ENCODE measurements around the gene HYKK.
"Not testable (repeated sequence)": the region's sequence is repeated elsewhere in the genome, so short reads cannot be mapped to it uniquely, and the experiment has no call there.

The HYKK gene

GRCh38 chr15:78506971-78507830 lies at the start of gene HYKK:
TSS of gene HYKK (plus strand) at chr15:78507577. CDS start at chr15:78513089, 5,512 bp downstream.
- DNase-seq (ENCODE audit: low read depth in 2 of 2): peak; percentile 35 to 42

GRCh38 chr15:78460737-78461136 lies 46.6 kb upstream of the HYKK start:
- DNase-seq (ENCODE audit: low read depth in 2 of 2): no peak

DNA sequence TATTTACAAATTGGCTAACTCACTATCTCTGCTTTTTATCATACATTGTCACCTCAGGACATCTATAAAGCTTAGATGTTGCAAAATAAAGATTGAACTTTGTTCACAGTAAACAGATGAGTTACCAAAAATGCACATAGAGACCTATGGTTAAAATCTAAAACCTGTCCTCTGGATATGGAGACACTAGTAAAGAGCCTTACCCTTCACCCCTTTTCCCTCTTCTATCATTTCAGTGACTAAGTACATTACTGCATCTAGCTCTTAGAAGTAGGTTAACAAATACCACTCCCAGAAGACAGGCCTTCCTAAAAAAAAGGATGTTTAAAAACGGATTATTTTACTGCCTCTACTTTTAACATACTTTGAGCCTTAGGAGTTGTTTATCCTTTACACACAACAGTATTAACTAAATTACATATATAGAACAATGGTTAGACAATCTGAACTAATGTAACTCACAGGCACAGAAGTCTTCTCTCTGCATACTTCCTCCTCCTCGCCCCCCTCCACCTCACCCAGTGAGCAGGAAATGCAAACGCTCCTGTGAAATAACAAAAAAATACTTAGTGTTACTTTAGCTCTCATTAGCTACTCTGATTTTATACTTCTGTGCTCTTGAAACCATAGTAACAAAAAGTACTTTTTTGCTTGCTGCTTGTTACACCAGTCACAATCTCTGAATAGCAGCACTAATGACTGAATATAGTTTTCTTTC lies 46.0 kb upstream of the HYKK start:
- DNase-seq (ENCODE audit: low read depth in 2 of 2): no peak

GRCh38 chr15:78469031-78469430 lies 38.3 kb upstream of the HYKK start:
- DNase-seq (ENCODE audit: low read depth in 2 of 2): no peak

DNA sequence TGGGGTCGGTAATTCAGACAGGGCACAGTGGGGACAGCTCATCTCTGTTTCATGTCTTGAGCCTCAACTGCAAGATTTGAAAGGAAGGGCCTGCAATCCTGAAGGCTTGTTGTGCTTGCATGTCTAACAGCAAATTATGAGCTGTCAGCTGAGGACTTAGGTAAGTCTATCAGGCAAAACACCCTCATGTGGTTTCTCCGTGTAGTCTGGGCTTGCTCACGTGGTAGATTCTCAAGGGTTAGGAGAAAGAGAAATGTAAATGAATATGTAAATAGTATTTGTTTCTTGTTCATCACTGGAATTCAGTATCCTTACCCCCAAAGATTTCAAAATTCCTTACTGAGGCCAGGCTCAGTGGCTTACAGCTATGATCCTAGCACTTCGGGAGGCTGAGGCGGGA lies 30.1 kb upstream of the HYKK start:
- no peak for DNase-seq (ENCODE audit: low read depth in 2 of 2)

DNA sequence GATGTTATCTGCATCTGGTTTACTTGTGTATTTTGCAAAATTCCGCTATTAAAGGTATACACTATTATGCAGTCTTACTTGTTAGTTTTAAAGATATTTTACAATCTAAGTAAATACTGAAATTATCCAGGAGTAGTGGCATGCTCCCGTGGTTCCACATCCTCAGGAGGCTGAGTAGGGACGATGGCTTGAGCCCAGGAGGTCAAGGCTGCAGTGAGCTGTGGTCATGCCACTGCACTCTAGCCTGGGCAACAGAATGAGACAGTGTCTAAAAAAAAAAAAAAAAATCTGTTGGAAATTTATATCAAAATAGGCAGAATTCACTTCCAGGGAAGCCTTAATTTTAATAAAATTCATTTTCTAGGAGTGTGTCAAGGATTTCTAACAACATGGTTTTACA lies 27.7 kb upstream of the HYKK start:
- no peak for DNase-seq (ENCODE audit: low read depth in 2 of 2)

DNA sequence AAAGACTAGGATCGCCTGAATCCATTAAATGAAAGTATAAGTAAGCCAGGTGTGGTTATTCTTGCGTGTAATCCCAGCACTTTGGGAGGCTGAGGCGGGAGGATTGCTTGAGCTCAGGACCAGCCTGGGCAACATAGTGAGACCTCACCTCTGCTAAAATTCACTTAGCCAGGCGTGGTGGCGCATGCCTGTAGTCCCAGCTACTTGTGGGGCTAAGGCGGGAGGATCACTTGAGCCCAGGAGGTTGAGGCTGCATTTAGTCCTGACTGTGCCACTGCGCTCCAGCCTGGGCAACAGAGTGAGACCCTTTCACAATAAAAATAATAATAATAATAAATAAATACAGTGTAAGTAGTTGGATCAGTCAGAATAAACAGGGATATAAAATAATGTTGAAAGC lies 25.5 kb upstream of the HYKK start:
- DNase-seq (ENCODE audit: low read depth in 2 of 2): no peak

DNA sequence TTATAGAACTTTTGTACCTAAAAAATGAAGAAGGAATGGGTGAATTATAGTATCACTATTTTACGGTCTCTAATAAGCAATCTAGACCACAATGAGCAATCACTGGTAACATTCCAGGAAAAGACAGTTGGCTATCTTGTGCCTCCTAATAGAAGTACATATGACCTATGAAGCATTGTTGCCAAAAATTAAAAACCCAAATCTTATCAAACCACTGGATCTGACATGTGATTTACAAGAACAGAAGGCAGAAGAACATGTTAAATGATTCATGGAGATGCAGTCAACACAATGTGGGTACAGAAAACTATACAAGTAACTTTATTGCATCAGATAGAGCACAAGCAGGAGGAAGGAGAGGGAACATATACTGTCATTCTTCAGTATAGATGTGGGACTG lies 14.5 kb upstream of the HYKK start:
- no peak for DNase-seq (ENCODE audit: low read depth in 2 of 2)

GRCh38 chr15:78501857-78502256 lies 5.5 kb upstream of the HYKK start:
- no peak for DNase-seq (ENCODE audit: low read depth in 2 of 2)

- no peak for DNase-seq (ENCODE audit: low read depth in 2 of 2)
These were observed 4.7 kb upstream of the HYKK start for GRCh38 chr15:78502641-78503040.

GRCh38 chr15:78507831-78508160 lies 419 bp downstream of the HYKK start:
- no peak for DNase-seq (ENCODE audit: low read depth in 2 of 2)

GRCh38 chr15:78508272-78508671 lies 895 bp downstream of the HYKK start:
- no peak for DNase-seq (ENCODE audit: low read depth in 2 of 2)

- no peak for DNase-seq (ENCODE audit: low read depth in 2 of 2)
These were observed 2.4 kb downstream of the HYKK start for GRCh38 chr15:78509726-78510312.

GRCh38 chr15:78520035-78520434 lies 12.7 kb downstream of the HYKK start:
- not testable (repeated sequence) for DNase-seq (ENCODE audit: low read depth in 2 of 2)

- no peak for DNase-seq (ENCODE audit: low read depth in 2 of 2)
These were observed 16.9 kb downstream of the HYKK start for GRCh38 chr15:78524230-78524629.

- DNase-seq (ENCODE audit: low read depth in 2 of 2): no peak
These were observed 19.9 kb downstream of the HYKK start for GRCh38 chr15:78527325-78527724.

DNA sequence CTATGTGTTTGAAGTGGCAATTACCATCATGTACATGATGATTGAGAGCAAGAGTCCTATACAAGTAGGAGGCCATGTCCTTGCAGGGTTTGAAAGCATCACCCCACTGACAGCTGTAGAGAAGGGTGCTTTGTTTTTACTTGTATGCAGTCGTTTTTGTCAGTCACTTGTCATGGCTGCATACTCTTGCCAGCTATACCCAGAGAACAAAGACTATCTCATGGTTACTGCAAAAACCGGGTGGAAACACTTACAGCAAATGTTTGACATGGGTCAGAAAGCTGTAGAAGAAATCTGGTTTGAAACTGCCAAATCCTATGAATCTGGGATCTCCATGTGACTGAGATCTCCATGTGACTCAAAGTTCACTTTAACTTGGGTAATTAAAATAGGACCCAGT lies 26.0 kb downstream of the HYKK start:
- no peak for DNase-seq (ENCODE audit: low read depth in 2 of 2)

DNA sequence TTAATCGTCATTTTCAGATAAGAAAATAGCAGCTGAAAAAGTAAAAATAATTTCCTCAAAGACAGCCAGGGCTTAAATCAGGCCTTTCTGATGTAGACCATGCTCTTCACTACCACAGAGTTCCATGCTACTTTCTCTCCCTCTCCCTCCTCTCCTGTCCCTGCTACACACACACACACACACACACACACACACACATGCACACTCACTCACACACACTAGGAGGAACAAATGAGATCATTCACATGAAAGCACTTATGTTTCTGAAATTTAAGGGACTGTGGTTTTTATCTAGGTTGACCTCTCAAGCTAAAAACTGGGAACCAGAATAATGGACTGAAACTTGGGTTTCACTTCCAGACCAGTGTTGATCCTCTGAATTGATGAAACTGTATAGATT lies 28.8 kb downstream of the HYKK start:
- no peak for DNase-seq (ENCODE audit: low read depth in 2 of 2)

GRCh38 chr15:78537266-78537905 lies 30.0 kb downstream of the HYKK start:
- DNase-seq (ENCODE audit: low read depth in 2 of 2): no peak

DNA sequence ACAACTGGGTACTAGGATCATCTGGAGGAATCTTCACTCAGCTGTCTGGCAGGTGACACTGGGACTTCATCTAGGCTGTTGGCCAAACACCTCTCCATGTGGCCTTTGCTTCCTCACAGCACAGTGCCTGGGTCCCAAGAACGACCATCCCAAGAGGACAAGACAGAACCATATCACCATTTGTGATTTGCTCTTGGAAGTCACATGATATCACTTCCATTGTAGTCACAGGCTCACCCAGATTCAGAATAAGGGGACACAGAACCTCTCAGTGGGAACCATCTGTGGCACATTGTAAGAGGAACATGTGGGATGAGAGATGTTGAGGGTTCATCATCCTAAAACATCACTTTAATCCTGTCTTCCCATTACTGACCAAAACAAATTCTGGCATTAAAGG lies 31.0 kb downstream of the HYKK start:
- DNase-seq (ENCODE audit: low read depth in 2 of 2): no peak

DNA sequence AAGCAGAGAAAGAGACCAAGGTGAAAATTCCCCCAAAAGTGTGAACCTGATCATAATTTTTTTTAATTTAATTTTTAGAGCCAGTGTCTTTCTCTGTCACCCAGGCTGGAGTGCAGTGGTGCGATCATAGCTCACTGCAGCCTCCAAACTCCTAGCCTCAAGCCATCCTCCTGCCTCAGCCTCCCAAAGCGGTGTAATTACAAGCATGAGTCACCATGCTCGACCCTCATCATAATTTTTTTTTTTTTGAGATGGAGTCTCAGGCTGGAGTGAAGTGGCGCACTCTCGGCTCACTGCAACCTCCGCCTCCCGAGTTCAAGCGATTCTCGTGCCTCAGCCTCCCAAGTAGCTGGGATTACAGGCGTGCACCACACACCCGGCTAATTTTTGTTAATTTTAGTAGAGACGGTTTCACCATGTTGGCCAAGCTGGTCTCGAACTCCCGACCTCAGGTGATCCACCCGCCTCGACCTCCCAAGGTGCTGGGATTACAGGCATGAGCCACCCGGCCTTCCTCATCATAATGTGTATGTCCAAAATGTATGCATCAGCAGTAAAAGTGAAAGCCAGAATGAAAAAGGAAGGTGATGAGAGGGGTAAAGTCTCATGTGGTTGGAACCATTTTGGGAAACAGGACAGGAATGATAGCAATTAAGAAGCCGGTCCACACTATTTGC lies 32.2 kb downstream of the HYKK start:
- DNase-seq (ENCODE audit: low read depth in 2 of 2): not testable (repeated sequence)
